OCI-LY3 (cell line): Measurements from ENCODE around the gene CRABP1.

Experiments
- H2AFZ ChIP-seq: fragments of 200-600, 300-600 bp; shearing (Covaris generic); 2 replicates; pipeline ENCODE4 v1.6.0; 2014; ENCODE audit warnings: antibody characterized with exemption, low read depth, low read length
- H3K27ac ChIP-seq: fragments of 200-600, 300-600 bp; sonication (generic); 2 replicates; pipeline ENCODE4 v1.5.1; 2014; ENCODE audit warnings: mild to moderate bottlenecking, low read length, moderate library complexity, mixed read lengths
- H3K27me3 ChIP-seq: fragments of 200-600, 300-600 bp; sonication (generic); 2 replicates; pipeline ENCODE4 v1.6.1; 2014; ENCODE audit warnings: low read depth, low read length, mixed read lengths
- H3K36me3 ChIP-seq: fragments of 200-600, 300-600 bp; sonication (generic); replicated peaks from 2 replicates; pipeline ENCODE3; 2014; ENCODE audit warnings: low read depth, low read length, mixed read lengths
- H3K4me1 ChIP-seq: fragments of 300-600, 200-600 bp; sonication (generic); 2 replicates; pipeline ENCODE4 v1.6.1; 2014; ENCODE audit warnings: low read length, mixed read lengths
- H3K4me2 ChIP-seq: fragments of 200-600, 300-600 bp; sonication (generic); 2 replicates; pipeline ENCODE4 v1.6.1; 2014; ENCODE audit warnings: low read length, mixed read lengths
- H3K4me3 ChIP-seq: fragments of 300-600, 200-600 bp; sonication (generic); 2 replicates; pipeline ENCODE4 v1.5.1; 2014; ENCODE audit warnings: antibody characterized with exemption, mild to moderate bottlenecking, low read length, moderate library complexity
- H3K79me2 ChIP-seq: fragments of 300-600, 200-600 bp; shearing (Covaris generic); 2 replicates; pipeline ENCODE4 v1.6.1; 2014; ENCODE audit warnings: mild to moderate bottlenecking, low read length, mixed read lengths
- H3K9ac ChIP-seq: fragments of 300-600, 200-600 bp; shearing (Covaris generic); 2 replicates; pipeline ENCODE4 v1.6.0; 2014; ENCODE audit warnings: mild to moderate bottlenecking, low read length, moderate library complexity
- H3K9me3 ChIP-seq: fragments of 200-600, 300-600 bp; shearing (Covaris generic); 2 replicates; pipeline ENCODE4 v1.6.1; 2014; ENCODE audit warnings: low read length, mixed read lengths; ENCODE audit not compliant: insufficient read depth
- H4K20me1 ChIP-seq: fragments of 200-600, 300-600 bp; sonication (generic); 2 replicates; pipeline ENCODE4 v1.6.1; 2016; ENCODE audit warnings: low read length, mixed read lengths; ENCODE audit not compliant: insufficient read depth
- EZH2phosphoT487 ChIP-seq: fragments of 200-600 bp; shearing (Covaris generic); IDR thresholded peaks from 2 replicates; pipeline ENCODE4 v1.6.1; 2018; ENCODE audit warnings: antibody characterized with exemption, mixed run types, low read depth
- TF ChIP-seq, protein P1 (sequence below): fragments of 200-600, 300-600 bp; sonication (generic); IDR thresholded peaks from 2 replicates; pipeline ENCODE4 v1.5.1; 2014; ENCODE audit warnings: antibody characterized with exemption, low read length, low read depth

The CRABP1 gene

GRCh38 chr15:78340231-78341056 lies at the start of gene CRABP1:
CRABP1 (plus strand) TSS chr15:78340353; CDS start chr15:78340429, 76 bp downstream.
- Histone ChIP-seq H2AFZ (no peak within 1 kb of the TSS), H3K27ac (no peak within 1 kb of the TSS), H3K4me1 (no peaks in the 10 kb centered on the region), H3K4me3 (no peak within 1 kb of the TSS), H3K79me2 (no peaks in the 10 kb centered on the region), H4K20me1 (no peaks in the 10 kb centered on the region), H3K9ac (no peak within 1 kb of the TSS), H3K4me2 (no peak within 1 kb of the TSS), H3K27me3 (peaks cover 35% of the 10 kb centered on the region), H3K9me3 (no peaks in the 10 kb centered on the region), H3K36me3 (no peaks in the 10 kb centered on the region)
- TF ChIP-seq, protein P1, sequence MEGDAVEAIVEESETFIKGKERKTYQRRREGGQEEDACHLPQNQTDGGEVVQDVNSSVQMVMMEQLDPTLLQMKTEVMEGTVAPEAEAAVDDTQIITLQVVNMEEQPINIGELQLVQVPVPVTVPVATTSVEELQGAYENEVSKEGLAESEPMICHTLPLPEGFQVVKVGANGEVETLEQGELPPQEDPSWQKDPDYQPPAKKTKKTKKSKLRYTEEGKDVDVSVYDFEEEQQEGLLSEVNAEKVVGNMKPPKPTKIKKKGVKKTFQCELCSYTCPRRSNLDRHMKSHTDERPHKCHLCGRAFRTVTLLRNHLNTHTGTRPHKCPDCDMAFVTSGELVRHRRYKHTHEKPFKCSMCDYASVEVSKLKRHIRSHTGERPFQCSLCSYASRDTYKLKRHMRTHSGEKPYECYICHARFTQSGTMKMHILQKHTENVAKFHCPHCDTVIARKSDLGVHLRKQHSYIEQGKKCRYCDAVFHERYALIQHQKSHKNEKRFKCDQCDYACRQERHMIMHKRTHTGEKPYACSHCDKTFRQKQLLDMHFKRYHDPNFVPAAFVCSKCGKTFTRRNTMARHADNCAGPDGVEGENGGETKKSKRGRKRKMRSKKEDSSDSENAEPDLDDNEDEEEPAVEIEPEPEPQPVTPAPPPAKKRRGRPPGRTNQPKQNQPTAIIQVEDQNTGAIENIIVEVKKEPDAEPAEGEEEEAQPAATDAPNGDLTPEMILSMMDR = no peak
- TF ChIP-seq EZH2phosphoT487 = no peak

- TF ChIP-seq EZH2phosphoT487 = no peak
- TF ChIP-seq, protein P1 = no peak
- no peak overlapping the region for H3K27ac ChIP-seq
- peaks cover 29% of the 10 kb centered on the region for H3K36me3 ChIP-seq
- no peak overlapping the region for H3K4me3 ChIP-seq
- H3K4me1 ChIP-seq = no peaks in the 10 kb centered on the region
- no peak overlapping the region for H2AFZ ChIP-seq
- no peak overlapping the region for H3K4me2 ChIP-seq
- 0 out of 2 replicates have a peak, but pooled peaks cover 4% of the 10 kb centered on the region for H3K79me2 ChIP-seq
- H4K20me1 ChIP-seq = no peaks in the 10 kb centered on the region
- no peak overlapping the region for H3K9ac ChIP-seq
- H3K9me3 ChIP-seq = no peaks in the 10 kb centered on the region
- no peaks in the 10 kb centered on the region for H3K27me3 ChIP-seq
These were observed 49.1 kb upstream of the CRABP1 start for GRCh38 chr15:78291052-78291451.

GRCh38 chr15:78291698-78292097 lies 48.5 kb upstream of the CRABP1 start:
- no peak for TF ChIP-seq EZH2phosphoT487
- TF ChIP-seq, protein P1 = no peak
- Histone ChIP-seq H2AFZ (no peak overlapping the region), H3K9me3 (no peaks in the 10 kb centered on the region), H4K20me1 (no peaks in the 10 kb centered on the region), H3K36me3 (peaks cover 23% of the 10 kb centered on the region), H3K4me1 (no peaks in the 10 kb centered on the region), H3K9ac (no peak overlapping the region), H3K27ac (no peak overlapping the region), H3K4me2 (no peak overlapping the region), H3K4me3 (no peak overlapping the region), H3K79me2 (peaks cover 7% of the 10 kb centered on the region; the same call in 1 of the 2 replicates), H3K27me3 (no peaks in the 10 kb centered on the region)

- Histone ChIP-seq H3K4me2 (no peak overlapping the region), H3K9ac (no peak overlapping the region), H3K27me3 (no peaks in the 10 kb centered on the region), H2AFZ (no peak overlapping the region), H3K36me3 (peaks cover 21% of the 10 kb centered on the region), H3K4me3 (no peak overlapping the region), H3K4me1 (no peaks in the 10 kb centered on the region), H3K79me2 (peaks cover 13% of the 10 kb centered on the region), H3K27ac (no peak overlapping the region), H3K9me3 (no peaks in the 10 kb centered on the region), H4K20me1 (no peaks in the 10 kb centered on the region)
- TF ChIP-seq EZH2phosphoT487 = no peak
- TF ChIP-seq, protein P1 = no peak
These were observed 47.9 kb upstream of the CRABP1 start for GRCh38 chr15:78292219-78292618.
